SK-N-SH (cell line): ENCODE results near the gene CHD8.

Experiments
- POLR2AphosphoS5 ChIP-seq: IDR thresholded peaks from 2 replicates; pipeline ENCODE4 v1.6.1; 2012; ENCODE audit warnings: low read depth, low read length
- TF ChIP-seq, protein P1 (sequence below): fragments of 200-600 bp; sonication (generic); IDR thresholded peaks from 2 replicates; pipeline ENCODE4 v1.6.1; 2017; ENCODE audit warnings: antibody characterized with exemption, mild to moderate bottlenecking, moderate library complexity

- no peak for TF ChIP-seq POLR2AphosphoS5
- TF ChIP-seq, protein P1, sequence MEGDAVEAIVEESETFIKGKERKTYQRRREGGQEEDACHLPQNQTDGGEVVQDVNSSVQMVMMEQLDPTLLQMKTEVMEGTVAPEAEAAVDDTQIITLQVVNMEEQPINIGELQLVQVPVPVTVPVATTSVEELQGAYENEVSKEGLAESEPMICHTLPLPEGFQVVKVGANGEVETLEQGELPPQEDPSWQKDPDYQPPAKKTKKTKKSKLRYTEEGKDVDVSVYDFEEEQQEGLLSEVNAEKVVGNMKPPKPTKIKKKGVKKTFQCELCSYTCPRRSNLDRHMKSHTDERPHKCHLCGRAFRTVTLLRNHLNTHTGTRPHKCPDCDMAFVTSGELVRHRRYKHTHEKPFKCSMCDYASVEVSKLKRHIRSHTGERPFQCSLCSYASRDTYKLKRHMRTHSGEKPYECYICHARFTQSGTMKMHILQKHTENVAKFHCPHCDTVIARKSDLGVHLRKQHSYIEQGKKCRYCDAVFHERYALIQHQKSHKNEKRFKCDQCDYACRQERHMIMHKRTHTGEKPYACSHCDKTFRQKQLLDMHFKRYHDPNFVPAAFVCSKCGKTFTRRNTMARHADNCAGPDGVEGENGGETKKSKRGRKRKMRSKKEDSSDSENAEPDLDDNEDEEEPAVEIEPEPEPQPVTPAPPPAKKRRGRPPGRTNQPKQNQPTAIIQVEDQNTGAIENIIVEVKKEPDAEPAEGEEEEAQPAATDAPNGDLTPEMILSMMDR, result no peak
These were observed 6.1 kb downstream of the CHD8 start for GRCh38 chr14:21449899-21450216.
